GM19328 (cell line): Measurements from ENCODE around the gene CORO1C.
"Not testable (repeated sequence)": the region's sequence is repeated elsewhere in the genome, so short reads cannot be mapped to it uniquely, and the experiment has no call there.

Experiments used
- ATAC-seq: cut with Tn5 transposase; IDR thresholded peaks from one replicate; pipeline ENCODE4 v1.9.1; 2021; ENCODE audit warnings: mild to moderate bottlenecking, moderate library complexity; ENCODE audit not compliant: unreplicated experiment

The CORO1C gene

DNA sequence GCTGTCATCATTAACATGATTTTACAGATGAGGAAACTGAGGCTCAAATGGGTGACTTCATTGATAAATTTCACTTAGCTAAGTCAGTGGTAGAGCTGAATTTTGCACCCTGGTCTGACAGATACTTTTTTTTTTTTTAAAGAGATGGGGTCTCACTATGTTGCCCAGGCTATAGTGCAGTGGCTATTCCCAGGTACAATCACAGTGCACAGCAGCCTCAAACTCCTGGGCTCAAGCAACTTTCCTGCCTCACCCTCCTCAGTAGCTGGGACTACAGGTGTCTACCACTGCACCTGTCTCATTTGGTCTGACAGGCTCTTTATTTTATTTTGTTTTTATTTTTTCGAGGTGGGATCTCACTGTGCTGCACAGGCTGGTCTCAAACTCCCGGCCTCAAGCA, 24.2 kb upstream of the CORO1C start:
- no peak for ATAC-seq

GRCh38 chr12:108753976-108754375, 22.7 kb upstream of the CORO1C start:
- no peak for ATAC-seq

GRCh38 chr12:108752387-108752786, 21.1 kb upstream of the CORO1C start:
- no peak for ATAC-seq

DNA sequence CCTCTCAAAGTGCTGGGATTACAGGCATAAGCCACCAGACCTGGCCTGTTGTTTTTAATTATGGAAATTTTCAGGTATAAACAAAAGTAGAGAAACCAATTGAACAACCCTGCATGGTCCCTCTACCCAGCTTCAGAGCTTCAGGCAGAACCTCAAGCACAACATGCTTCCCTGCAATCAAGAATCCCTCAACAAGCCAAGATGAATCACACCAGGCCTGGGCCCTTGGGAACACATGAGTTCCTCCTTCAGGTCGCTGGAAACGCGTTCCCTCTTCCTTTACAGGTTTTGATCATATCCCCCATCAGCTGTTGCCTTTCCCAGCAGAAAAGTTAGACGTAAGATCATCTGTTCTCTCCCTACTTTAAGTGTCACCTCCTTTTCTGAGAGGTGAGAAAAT, 20.5 kb upstream of the CORO1C start:
- ATAC-seq: no peak

- not testable (repeated sequence) for ATAC-seq
These were observed 19.7 kb upstream of the CORO1C start for GRCh38 chr12:108751003-108751402.

DNA sequence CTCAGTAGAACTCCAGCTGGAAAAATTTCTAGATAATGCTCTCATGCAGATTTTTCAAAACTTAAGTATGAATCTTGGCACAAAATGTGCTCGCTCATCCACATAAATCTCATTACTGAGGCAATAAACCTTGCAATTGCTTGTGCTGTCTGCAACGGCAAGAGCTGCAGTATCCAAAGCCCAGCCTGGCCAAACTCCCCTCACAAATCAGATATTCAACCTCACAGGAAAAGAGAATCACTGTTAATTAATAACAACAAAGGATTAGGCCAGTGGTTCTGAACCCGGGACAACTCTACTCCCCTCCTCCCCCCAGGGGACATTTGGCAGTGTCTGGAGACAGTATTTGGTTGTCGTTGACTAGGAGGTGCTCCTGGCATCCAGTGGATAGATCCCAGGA, 19.2 kb upstream of the CORO1C start:
- ATAC-seq: no peak

DNA sequence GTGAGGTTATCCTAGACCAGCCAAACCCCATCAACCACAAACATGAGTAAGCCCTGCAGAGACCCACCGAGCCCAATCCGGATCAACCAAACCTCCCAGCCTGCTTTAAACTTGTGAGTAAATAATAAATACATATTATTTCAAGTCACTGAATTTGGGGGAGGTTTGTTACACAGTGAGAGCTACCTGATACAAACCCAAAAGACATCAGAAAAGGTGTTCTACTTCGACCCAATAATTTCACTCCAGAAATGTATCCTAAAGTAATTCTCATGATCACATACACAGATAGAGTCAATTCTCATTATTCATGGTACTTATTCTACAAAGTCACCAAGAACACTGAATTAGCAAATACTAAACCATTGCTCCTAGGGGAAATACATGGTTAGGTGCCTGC, 16.2 kb upstream of the CORO1C start:
- ATAC-seq: no peak

- no peak for ATAC-seq
These were observed 14.3 kb upstream of the CORO1C start for GRCh38 chr12:108745641-108746040.

GRCh38 chr12:108744021-108744897, 12.9 kb upstream of the CORO1C start:
- no peak for ATAC-seq

DNA sequence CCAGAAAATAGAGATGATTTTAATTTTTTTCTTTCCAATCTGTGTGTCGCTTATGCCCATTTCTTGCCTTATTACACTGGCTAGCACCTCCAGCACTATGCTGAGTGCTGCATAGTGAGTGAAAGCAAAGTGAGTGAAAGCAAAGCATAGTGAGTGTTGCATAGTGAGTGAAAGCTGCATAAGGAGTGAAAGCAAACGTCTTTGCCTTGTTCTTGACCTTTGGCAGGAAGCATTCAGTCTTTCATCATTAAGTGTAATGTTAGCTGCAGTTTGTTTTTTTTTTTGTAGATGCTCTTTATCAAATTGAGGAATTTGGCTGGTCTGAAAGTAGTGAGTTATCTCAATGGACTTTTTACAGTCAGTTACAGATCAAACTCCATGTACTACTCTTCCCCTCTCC, 6.9 kb upstream of the CORO1C start:
- ATAC-seq: no peak

- ATAC-seq: no peak
These were observed 4.5 kb upstream of the CORO1C start for GRCh38 chr12:108735855-108736254.

DNA sequence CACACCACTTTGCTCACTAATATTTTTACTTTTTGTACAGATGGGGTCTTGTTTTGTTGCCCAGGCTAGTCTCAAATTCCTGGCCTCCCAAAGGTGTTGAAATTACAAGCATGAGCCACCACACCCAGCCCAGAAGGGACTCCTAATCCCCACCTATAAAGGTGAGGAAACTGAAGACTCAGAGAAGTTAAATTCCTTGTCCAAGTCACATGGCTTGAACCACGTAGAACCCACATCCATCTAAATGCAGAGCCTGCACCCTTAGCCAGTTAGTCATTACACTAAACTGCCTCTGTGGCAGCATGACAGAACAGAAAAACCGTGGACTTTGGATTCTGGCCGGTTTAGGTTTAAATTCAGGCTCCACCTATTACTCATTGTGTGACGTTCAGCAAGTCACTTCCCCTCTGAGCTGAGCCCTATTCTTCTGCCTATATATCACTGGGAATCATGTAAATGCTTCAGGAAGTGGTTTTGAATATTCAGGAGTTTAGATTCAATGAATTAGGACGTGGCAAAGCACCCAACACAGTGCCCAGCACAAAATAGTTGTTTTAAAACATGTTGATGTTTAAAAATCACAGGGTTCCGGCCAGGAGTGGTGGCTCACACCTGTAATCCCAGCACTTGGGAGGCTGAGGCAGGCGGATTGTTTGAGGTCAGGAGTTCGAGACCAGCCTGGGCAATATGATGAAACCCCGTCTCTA, 3.0 kb upstream of the CORO1C start:
- no peak for ATAC-seq

- not testable (repeated sequence) for ATAC-seq
These were observed 1.9 kb upstream of the CORO1C start for GRCh38 chr12:108733230-108733531.

- ATAC-seq: no peak
These were observed 1.3 kb upstream of the CORO1C start for GRCh38 chr12:108732489-108733229.

GRCh38 chr12:108731866-108732461, 646 bp upstream of the CORO1C start:
- peak; percentile 50 for ATAC-seq

GRCh38 chr12:108730365-108731104, 783 bp downstream of the CORO1C start:
- ATAC-seq: no peak

- ATAC-seq: no peak
These were observed 1.5 kb downstream of the CORO1C start for GRCh38 chr12:108729612-108730364.

DNA sequence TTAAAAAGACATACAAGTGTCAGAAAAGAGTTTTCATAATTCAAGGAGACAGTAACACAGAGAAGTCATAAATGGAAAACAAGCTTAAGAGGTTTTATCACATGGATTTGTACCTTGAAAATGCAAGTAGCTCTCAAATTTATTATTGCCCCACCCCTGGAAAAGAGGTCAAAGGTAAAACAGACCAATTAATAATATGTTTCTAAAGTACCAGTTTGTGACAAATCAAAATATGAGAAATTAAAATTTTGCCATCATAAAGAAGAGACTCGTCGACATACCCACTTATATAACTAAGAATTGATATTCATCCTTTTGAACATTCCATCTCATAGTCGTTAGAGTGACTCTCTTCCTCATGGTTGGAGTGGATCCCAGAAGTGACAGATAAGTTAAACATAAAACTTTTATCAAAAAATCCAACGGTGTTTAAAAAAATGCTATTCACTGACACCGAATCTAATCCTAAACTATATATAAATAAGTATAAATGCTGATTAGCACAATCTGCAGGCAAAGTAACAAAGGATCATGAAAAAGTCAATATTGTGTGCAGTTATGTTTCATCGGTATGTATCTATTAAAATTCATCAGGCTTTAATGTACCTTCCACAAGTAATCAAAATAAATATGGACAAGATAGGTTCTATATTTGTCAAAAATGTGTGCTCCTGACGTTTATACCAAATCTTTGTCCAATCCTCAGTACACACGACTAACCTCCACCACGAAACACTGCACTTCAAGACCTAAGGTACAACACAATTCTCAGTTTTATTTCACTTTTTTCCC, 2.3 kb downstream of the CORO1C start:
- ATAC-seq: no peak
